ENCODE measurements around the gene ZNF335.
A peak's percentile ranks its signal among the peaks of the same experiment; 100 is the strongest.
"Not testable (repeated sequence)": the region's sequence is repeated elsewhere in the genome, so short reads cannot be mapped to it uniquely, and the experiment has no call there.

Gene ZNF335

GRCh38 chr20:45931680-45932079, 40.3 kb downstream of the ZNF335 start:
- DNase-seq: not testable (repeated sequence)

- no peak for DNase-seq
These were observed 44.7 kb downstream of the ZNF335 start for GRCh38 chr20:45927071-45927878.

GRCh38 chr20:45926731-45927070, 45.3 kb downstream of the ZNF335 start:
- DNase-seq: no peak

- no peak for DNase-seq
These were observed 46.0 kb downstream of the ZNF335 start for GRCh38 chr20:45925821-45926506.

- DNase-seq: no peak
These were observed 47.4 kb downstream of the ZNF335 start for GRCh38 chr20:45924391-45925261.

- no peak for DNase-seq
These were observed 50.4 kb downstream of the ZNF335 start for GRCh38 chr20:45921337-45922189.

- no peak for DNase-seq
These were observed 51.3 kb downstream of the ZNF335 start for GRCh38 chr20:45920462-45921336.

- no peak for DNase-seq
These were observed 52.2 kb downstream of the ZNF335 start for GRCh38 chr20:45919542-45920399.

GRCh38 chr20:45918779-45919537, 53.0 kb downstream of the ZNF335 start:
- no peak for DNase-seq

- DNase-seq: no peak
These were observed 53.7 kb downstream of the ZNF335 start for GRCh38 chr20:45918182-45918737.

GRCh38 chr20:45917790-45918141, 54.2 kb downstream of the ZNF335 start:
- peak; percentile 85 for DNase-seq

GRCh38 chr20:45913116-45913515, 58.9 kb downstream of the ZNF335 start:
- DNase-seq: no peak

GRCh38 chr20:45912344-45912682, 59.7 kb downstream of the ZNF335 start:
- DNase-seq: no peak

GRCh38 chr20:45911486-45912343, 60.3 kb downstream of the ZNF335 start, which contains the start of gene PLTP:
Gene PLTP, minus strand, starts transcription at chr20:45912155. Its CDS starts 703 bp downstream, at chr20:45911452.
- no peak for DNase-seq

GRCh38 chr20:45910670-45911485, 61.1 kb downstream of the ZNF335 start:
- no peak for DNase-seq

- no peak for DNase-seq
These were observed 62.0 kb downstream of the ZNF335 start for GRCh38 chr20:45909817-45910669.

All from NCI-H524 treated with DMSO at 0.1 percent for 48 hours (cell line).